HCT116 (cell line): ENCODE results near the gene INF2.
"Not testable (repeated sequence)": the region's sequence is repeated elsewhere in the genome, so short reads cannot be mapped to it uniquely, and the experiment has no call there.

Experiments used
- CTCF ChIP-seq, 3 experiments: fragments of 200-600 bp in 1 of 3; sonication (generic) in 1 of 3; IDR thresholded peaks in 2 of 3; conservative IDR thresholded peaks in 1 of 3; 2 replicates each; pipeline ENCODE4 v1.5.1; 2012 to 2017; ENCODE audit warnings: low read depth in 2 of 3, low read length in 2 of 3, antibody characterized with exemption in 1 of 3, borderline replicate concordance in 1 of 3, control low read depth in 1 of 3, mild to moderate bottlenecking in 1 of 3, mixed read lengths in 1 of 3, mixed run types in 1 of 3, moderate library complexity in 1 of 3; ENCODE audit not compliant: insufficient read depth in 1 of 3
- EGR1 ChIP-seq: IDR thresholded peaks from 2 replicates; pipeline ENCODE4 v1.6.1; 2012; ENCODE audit warnings: low read depth
- EZH2 ChIP-seq: fragments of 200-600 bp; sonication (generic); IDR thresholded peaks from 2 replicates; pipeline ENCODE4 v1.6.1; 2017; ENCODE audit warnings: antibody characterized with exemption, mixed run types
- EZH2phosphoT487 ChIP-seq: fragments of 200-600 bp; IDR thresholded peaks from 2 replicates; pipeline ENCODE4 v1.6.1; 2018; ENCODE audit warnings: antibody characterized with exemption, borderline replicate concordance
- MAX ChIP-seq: IDR thresholded peaks from 2 replicates; pipeline ENCODE4 v1.6.1; 2012
- POLR2AphosphoS5 ChIP-seq: IDR thresholded peaks from 2 replicates; pipeline ENCODE4 v1.6.1; 2011; ENCODE audit warnings: mild to moderate bottlenecking, low read depth, low read length, moderate library complexity
- REST ChIP-seq: IDR thresholded peaks from 2 replicates; pipeline ENCODE4 v1.6.1; 2012; ENCODE audit warnings: low read depth
- SP1 ChIP-seq: IDR thresholded peaks from 2 replicates; pipeline ENCODE4 v1.6.1; 2012; ENCODE audit warnings: low read depth
- YY1 ChIP-seq: IDR thresholded peaks from 2 replicates; pipeline ENCODE4 v1.6.1; 2011; ENCODE audit warnings: low read length, low read depth, moderate library complexity, mild to moderate bottlenecking; ENCODE audit not compliant: insufficient replicate concordance; ENCODE audit errors: extremely low read depth
- ZFX ChIP-seq: fragments of 450-650 bp; IDR thresholded peaks from 2 replicates; pipeline ENCODE4 v1.6.1; 2017

- not testable (repeated sequence) for TF ChIP-seq YY1; CTCF (IDR thresholded peaks at IDR 0.05 in 2 of 3, conservative IDR thresholded peaks at IDR 0.05 in 1 of 3; ENCODE audit: borderline replicate concordance in 1 of 3, insufficient read depth in 1 of 3, low read depth in 2 of 3, low read length in 2 of 3); SP1; EGR1; MAX; EZH2; REST; EZH2phosphoT487; POLR2AphosphoS5; ZFX
These were observed 27.8 kb upstream of the INF2 start for GRCh38 chr14:104661528-104662157.
